Lower leg skin (tissue), 3 donors: ENCODE data around the gene SGIP1.

Experiments
- CTCF ChIP-seq, 3 donors: fragments of 450-650 bp; IDR thresholded peaks; one replicate each; pipeline ENCODE4 v1.5.1; 2016; ENCODE audit warnings: antibody characterized with exemption in 3 of 3, mild to moderate bottlenecking in 3 of 3, moderate library complexity in 2 of 3
- POLR2A ChIP-seq, 2 donors: fragments of 450-650 bp; IDR thresholded peaks; one replicate each; pipeline ENCODE4 v1.6.1; 2016 to 2017; ENCODE audit warnings: antibody characterized with exemption in 2 of 2, mild to moderate bottlenecking in 1 of 2, moderate library complexity in 1 of 2

GRCh38 chr1:66552829-66553228 is 18.9 kb downstream of the SGIP1 start:
- TF ChIP-seq POLR2A (IDR thresholded peaks at IDR 0.05) (no peak), CTCF (IDR thresholded peaks at IDR 0.05) (no peak)
